Medulla oblongata (tissue), 1 donor: ENCODE measurements around the gene FTCDNL1.
A peak's percentile ranks its signal among the peaks of the same experiment; 100 is the strongest.

ENCODE experiments used
- DNase-seq: peaks from one replicate; pipeline ENCODE4 v3.0.0-alpha.2; 2015; ENCODE audit errors: extremely low spot score

Gene FTCDNL1

GRCh38 chr2:199742884-199743283 lies 108.1 kb downstream of the FTCDNL1 start:
- no peak for DNase-seq

- DNase-seq = no peak
Observed at GRCh38 chr2:199740111-199740428, 110.9 kb downstream of the FTCDNL1 start.

GRCh38 chr2:199739413-199740110 lies 111.4 kb downstream of the FTCDNL1 start:
- peak; percentile 83 for DNase-seq

- no peak for DNase-seq
Observed at GRCh38 chr2:199738727-199739412, 112.1 kb downstream of the FTCDNL1 start.

GRCh38 chr2:199734651-199735050 lies 116.3 kb downstream of the FTCDNL1 start:
- DNase-seq = no peak

GRCh38 chr2:199734011-199734410 lies 117.0 kb downstream of the FTCDNL1 start:
- DNase-seq = no peak

GRCh38 chr2:199727801-199728200 lies 123.2 kb downstream of the FTCDNL1 start:
- no peak for DNase-seq

GRCh38 chr2:199727306-199727705 lies 123.7 kb downstream of the FTCDNL1 start:
- DNase-seq = no peak

GRCh38 chr2:199718074-199718473 lies 132.9 kb downstream of the FTCDNL1 start:
- no peak for DNase-seq

GRCh38 chr2:199717587-199717907 lies 133.4 kb downstream of the FTCDNL1 start:
- DNase-seq = no peak

- peak; percentile 67 for DNase-seq
Observed at GRCh38 chr2:199716807-199717586, 134.0 kb downstream of the FTCDNL1 start.

- DNase-seq = no peak
Observed at GRCh38 chr2:199713746-199714145, 137.2 kb downstream of the FTCDNL1 start.

GRCh38 chr2:199710551-199710950 lies 140.4 kb downstream of the FTCDNL1 start:
- no peak for DNase-seq
